Skeletal muscle cell (primary cell): Measurements from ENCODE around the gene TPK1.
"Not testable (repeated sequence)": the region's sequence is repeated elsewhere in the genome, so short reads cannot be mapped to it uniquely, and the experiment has no call there.

ENCODE experiments used
- DNase-seq: peaks from one replicate; pipeline ENCODE4 v3.0.0-alpha.2; 2010; ENCODE audit warnings: low read depth
- H3K4me3 ChIP-seq: 2 replicates; pipeline ENCODE4 v1.5.1; 2011; ENCODE audit warnings: low read depth, mild to moderate bottlenecking, control low read depth, low read length, moderate library complexity

The TPK1 gene

DNA sequence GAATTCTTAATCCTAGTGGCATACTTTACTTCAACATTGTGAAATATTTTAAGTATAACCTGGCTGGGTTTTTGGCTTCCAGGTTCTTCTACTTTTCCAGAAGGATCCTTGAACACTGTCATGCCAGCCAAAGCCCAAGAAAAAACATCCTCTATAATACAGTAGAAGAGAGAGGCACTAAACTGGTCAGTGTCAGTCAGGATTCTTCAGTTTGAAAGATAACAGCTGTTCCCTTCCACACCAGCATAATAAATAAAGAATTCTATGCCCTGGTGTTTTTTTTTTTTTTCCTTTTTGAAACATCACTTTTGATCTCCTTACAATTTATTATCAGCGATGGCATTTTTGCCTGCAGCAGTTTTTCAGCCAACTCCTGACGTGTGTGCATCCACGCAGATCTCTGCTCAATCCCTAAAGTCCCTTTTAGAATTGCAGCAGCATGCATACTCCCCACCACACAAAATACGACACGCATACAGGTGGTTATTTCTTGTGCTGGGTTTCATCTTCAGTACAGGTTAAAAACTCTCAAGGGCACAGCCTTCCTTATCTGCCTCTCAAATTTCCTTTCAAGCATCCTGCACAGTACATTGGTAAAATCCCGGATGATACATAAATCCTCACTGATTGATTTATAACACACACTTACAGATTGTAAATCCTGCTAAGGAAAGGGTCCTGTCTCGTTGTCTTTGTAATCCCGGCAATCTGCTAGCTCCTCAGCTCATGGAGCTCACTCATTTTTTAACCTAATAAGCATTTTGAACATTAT lies 100.2 kb downstream of the TPK1 start:
- H3K4me3 ChIP-seq, result no peak overlapping the region
- no peak for DNase-seq

GRCh38 chr7:144731661-144732351 lies 104.0 kb downstream of the TPK1 start:
- no peak overlapping the region for H3K4me3 ChIP-seq
- no peak for DNase-seq

GRCh38 chr7:144730224-144730623 lies 105.6 kb downstream of the TPK1 start:
- no peak for DNase-seq
- no peak overlapping the region for H3K4me3 ChIP-seq

- DNase-seq, result no peak
- no peak overlapping the region for H3K4me3 ChIP-seq
These were observed 106.6 kb downstream of the TPK1 start for GRCh38 chr7:144729226-144729625.

- H3K4me3 ChIP-seq, result no peak overlapping the region
- no peak for DNase-seq
These were observed 107.3 kb downstream of the TPK1 start for GRCh38 chr7:144728551-144728950.

DNA sequence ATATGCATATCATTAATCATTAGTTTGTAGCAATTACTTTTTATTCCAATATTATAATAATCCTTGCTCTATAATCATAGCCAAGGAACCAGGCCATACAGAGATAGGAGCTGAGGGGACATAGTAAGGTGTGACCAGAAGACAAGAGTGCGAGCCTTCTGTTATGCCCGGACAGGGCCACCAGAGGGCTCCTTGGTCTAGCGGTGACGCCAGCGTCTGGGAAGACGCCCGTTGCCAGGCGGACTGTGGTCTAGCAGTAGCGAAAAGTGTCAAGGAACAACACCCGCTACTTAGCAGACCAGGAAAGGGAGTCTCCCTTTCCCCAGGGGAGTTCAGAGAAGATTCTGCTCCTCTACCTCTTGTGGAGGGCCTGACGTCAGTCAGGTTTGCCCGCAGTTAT lies 109.0 kb downstream of the TPK1 start:
- H3K4me3 ChIP-seq, DNase-seq: not testable (repeated sequence)

DNA sequence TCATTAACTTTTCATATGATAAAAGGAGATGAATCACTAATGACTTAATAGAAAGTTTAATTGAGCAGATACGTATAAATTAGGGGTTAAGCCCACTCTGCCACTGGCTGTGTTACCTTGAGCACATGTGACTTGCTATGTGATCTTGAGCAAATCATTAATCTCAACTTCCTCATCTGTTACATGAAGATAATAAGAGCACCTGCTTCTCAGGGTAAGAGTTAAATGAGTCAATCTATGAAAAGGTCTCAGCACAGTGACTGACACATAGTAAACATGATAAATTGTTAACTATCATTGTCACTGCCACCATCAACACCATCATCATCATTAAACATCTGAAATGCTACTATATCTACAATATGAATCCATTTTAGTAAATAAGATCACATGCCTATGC lies 110.8 kb downstream of the TPK1 start:
- DNase-seq, result no peak
- H3K4me3 ChIP-seq, result no peak overlapping the region

DNA sequence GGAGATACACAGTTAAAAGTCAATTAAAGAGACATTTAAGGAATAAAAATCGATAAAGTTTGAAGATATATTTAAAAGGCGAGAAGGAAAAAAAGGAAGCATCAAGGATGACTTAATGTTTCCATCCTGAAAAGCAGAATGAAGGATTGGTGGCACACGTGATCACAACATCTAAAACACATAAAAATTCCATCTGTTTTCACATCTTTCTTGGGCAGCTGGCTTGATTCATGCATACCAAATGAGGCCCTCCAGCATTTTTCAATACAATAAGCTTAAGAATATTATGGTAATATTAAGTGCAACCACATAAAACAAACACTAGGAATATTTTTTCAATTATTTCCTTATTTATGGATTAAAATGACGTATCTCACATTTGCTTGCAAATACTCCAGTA lies 112.6 kb downstream of the TPK1 start:
- H3K4me3 ChIP-seq, result no peak overlapping the region
- no peak for DNase-seq

GRCh38 chr7:144720710-144721109 lies 115.1 kb downstream of the TPK1 start:
- no peak overlapping the region for H3K4me3 ChIP-seq
- DNase-seq, result no peak

GRCh38 chr7:144720149-144720548 lies 115.7 kb downstream of the TPK1 start:
- DNase-seq, result peak; percentile 3
- H3K4me3 ChIP-seq, result no peak overlapping the region

GRCh38 chr7:144717720-144718119 lies 118.1 kb downstream of the TPK1 start:
- no peak overlapping the region for H3K4me3 ChIP-seq
- no peak for DNase-seq

- DNase-seq, result no peak
These were observed 122.0 kb downstream of the TPK1 start for GRCh38 chr7:144713850-144714249.

GRCh38 chr7:144710791-144711190 lies 125.1 kb downstream of the TPK1 start:
- DNase-seq, result no peak
- H3K4me3 ChIP-seq, result no peak overlapping the region

More at GRCh38 chr7:144713850-144714249, 122.0 kb downstream of the TPK1 start:
- no peak overlapping the region for H3K4me3 ChIP-seq

- no peak for DNase-seq
- no peak overlapping the region for H3K4me3 ChIP-seq
These were observed 126.8 kb downstream of the TPK1 start for GRCh38 chr7:144709066-144709465.

- DNase-seq, result no peak
- no peak overlapping the region for H3K4me3 ChIP-seq
These were observed 144.6 kb downstream of the TPK1 start for GRCh38 chr7:144691240-144691639.

- DNase-seq, result no peak
- no peak overlapping the region for H3K4me3 ChIP-seq
These were observed 153.1 kb downstream of the TPK1 start for GRCh38 chr7:144682581-144683280.

GRCh38 chr7:144676492-144676891 lies 159.4 kb downstream of the TPK1 start:
- H3K4me3 ChIP-seq, result no peak overlapping the region
- DNase-seq, result no peak

- no peak overlapping the region for H3K4me3 ChIP-seq
- DNase-seq, result no peak
These were observed 161.3 kb downstream of the TPK1 start for GRCh38 chr7:144674550-144674949.

DNA sequence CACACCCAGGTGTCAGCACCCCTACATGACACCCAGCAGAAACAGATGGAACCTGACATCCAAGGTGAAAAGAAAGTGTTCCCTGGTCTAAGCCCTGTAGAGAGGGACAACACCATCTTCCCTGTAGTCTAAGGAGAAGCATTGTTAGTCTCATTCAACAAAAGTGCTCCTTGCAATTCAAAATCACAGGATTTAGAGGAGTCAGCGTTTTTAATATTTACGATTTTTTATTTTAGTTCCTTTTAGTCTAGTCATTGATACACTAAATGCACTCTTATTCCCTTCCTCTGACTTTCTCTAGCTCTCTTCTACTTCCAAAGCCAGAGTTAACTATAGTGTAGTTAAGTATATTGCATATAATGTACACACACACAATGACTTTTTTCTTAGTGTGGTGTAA lies 163.0 kb downstream of the TPK1 start:
- no peak for DNase-seq
- H3K4me3 ChIP-seq, result no peak overlapping the region

DNA sequence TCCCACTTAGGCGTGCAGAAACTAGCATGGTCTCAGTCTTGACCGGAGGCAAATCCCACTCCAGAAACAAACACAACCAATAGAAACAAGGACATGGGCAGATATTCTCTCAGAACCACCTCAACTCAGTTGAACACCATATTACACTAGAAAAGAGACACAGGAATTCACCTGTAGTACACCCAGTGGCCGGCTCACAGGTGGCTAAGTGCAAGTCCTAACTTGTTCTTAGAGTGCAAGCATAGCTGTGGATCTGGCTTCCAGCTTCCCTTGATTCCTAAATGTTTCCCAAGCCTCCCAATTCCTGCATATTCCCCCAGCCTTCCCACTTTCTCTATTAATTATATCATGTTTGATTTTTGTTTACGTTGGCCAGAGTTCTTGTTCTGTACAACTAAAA lies 164.4 kb downstream of the TPK1 start:
- no peak for DNase-seq

More for the DNA sequence above, 164.4 kb downstream of the TPK1 start:
- H3K4me3 ChIP-seq, result no peak overlapping the region
